ENCODE measurements around the gene WRAP53.

The WRAP53 gene

GRCh38 chr17:7732981-7733539 is 44.8 kb downstream of the WRAP53 start:
- no peaks in the 10 kb centered on the region for H3K36me3 ChIP-seq (ENCODE audit: insufficient read depth, low read depth, low read length)
- no peak overlapping the region for H3K4me3 ChIP-seq (ENCODE audit: low read length)
- no peak overlapping the region for H3K27ac ChIP-seq (ENCODE audit: low read length)
- peaks cover 14% of the 10 kb centered on the region; the same call in 1 of the 2 replicates for H3K27me3 ChIP-seq (ENCODE audit: insufficient read depth, low read length)
- H3K9ac ChIP-seq (ENCODE audit: low read depth, low read length) = no peak overlapping the region
- H3K4me1 ChIP-seq (ENCODE audit: insufficient read depth, low read length) = no peaks in the 10 kb centered on the region
- H3K9me3 ChIP-seq (ENCODE audit: insufficient read depth, low read depth, low read length) = no peaks in the 10 kb centered on the region

- no peak overlapping the region for H3K4me3 ChIP-seq (ENCODE audit: low read length)
- no peaks in the 10 kb centered on the region for H3K36me3 ChIP-seq (ENCODE audit: insufficient read depth, low read depth, low read length)
- H3K9ac ChIP-seq (ENCODE audit: low read depth, low read length) = no peak overlapping the region
- no peak overlapping the region for H3K27ac ChIP-seq (ENCODE audit: low read length)
- H3K4me1 ChIP-seq (ENCODE audit: insufficient read depth, low read length) = no peaks in the 10 kb centered on the region
- H3K27me3 ChIP-seq (ENCODE audit: insufficient read depth, low read length) = peaks cover 30% of the 10 kb centered on the region; the same call in 1 of the 2 replicates
- no peaks in the 10 kb centered on the region for H3K9me3 ChIP-seq (ENCODE audit: insufficient read depth, low read depth, low read length)
These were observed 49.3 kb downstream of the WRAP53 start for GRCh38 chr17:7737601-7738000.

GRCh38 chr17:7739746-7740145 is 51.5 kb downstream of the WRAP53 start:
- Histone ChIP-seq H3K27me3 (ENCODE audit: insufficient read depth, low read length) (peaks cover 30% of the 10 kb centered on the region; the same call in 1 of the 2 replicates), H3K4me1 (ENCODE audit: insufficient read depth, low read length) (no peaks in the 10 kb centered on the region), H3K27ac (ENCODE audit: low read length) (no peak overlapping the region), H3K9ac (ENCODE audit: low read depth, low read length) (no peak overlapping the region), H3K9me3 (ENCODE audit: insufficient read depth, low read depth, low read length) (no peaks in the 10 kb centered on the region), H3K36me3 (ENCODE audit: insufficient read depth, low read depth, low read length) (no peaks in the 10 kb centered on the region), H3K4me3 (ENCODE audit: low read length) (no peak overlapping the region)

- Histone ChIP-seq H3K4me3 (ENCODE audit: low read length) (no peak overlapping the region), H3K9me3 (ENCODE audit: insufficient read depth, low read depth, low read length) (no peaks in the 10 kb centered on the region), H3K9ac (ENCODE audit: low read depth, low read length) (no peak overlapping the region), H3K36me3 (ENCODE audit: insufficient read depth, low read depth, low read length) (no peaks in the 10 kb centered on the region), H3K27me3 (ENCODE audit: insufficient read depth, low read length) (peaks cover 30% of the 10 kb centered on the region; the same call in 1 of the 2 replicates), H3K27ac (ENCODE audit: low read length) (no peak overlapping the region), H3K4me1 (ENCODE audit: insufficient read depth, low read length) (no peaks in the 10 kb centered on the region)
These were observed 52.3 kb downstream of the WRAP53 start for GRCh38 chr17:7740481-7741001.

- H3K27ac ChIP-seq (ENCODE audit: low read length) = no peak overlapping the region
- no peaks in the 10 kb centered on the region for H3K4me1 ChIP-seq (ENCODE audit: insufficient read depth, low read length)
- H3K9me3 ChIP-seq (ENCODE audit: insufficient read depth, low read depth, low read length) = no peaks in the 10 kb centered on the region
- peaks cover 19% of the 10 kb centered on the region; the same call in 1 of the 2 replicates for H3K27me3 ChIP-seq (ENCODE audit: insufficient read depth, low read length)
- H3K9ac ChIP-seq (ENCODE audit: low read depth, low read length) = no peak overlapping the region
- H3K36me3 ChIP-seq (ENCODE audit: insufficient read depth, low read depth, low read length) = no peaks in the 10 kb centered on the region
- H3K4me3 ChIP-seq (ENCODE audit: low read length) = no peak overlapping the region
These were observed 54.5 kb downstream of the WRAP53 start for GRCh38 chr17:7742729-7743128.

GRCh38 chr17:7744416-7744815 is 56.1 kb downstream of the WRAP53 start:
- Histone ChIP-seq H3K4me1 (ENCODE audit: insufficient read depth, low read length) (no peaks in the 10 kb centered on the region), H3K9ac (ENCODE audit: low read depth, low read length) (no peak overlapping the region), H3K9me3 (ENCODE audit: insufficient read depth, low read depth, low read length) (no peaks in the 10 kb centered on the region), H3K27me3 (ENCODE audit: insufficient read depth, low read length) (peaks cover 11% of the 10 kb centered on the region; the same call in 1 of the 2 replicates), H3K27ac (ENCODE audit: low read length) (no peak overlapping the region), H3K36me3 (ENCODE audit: insufficient read depth, low read depth, low read length) (no peaks in the 10 kb centered on the region), H3K4me3 (ENCODE audit: low read length) (no peak overlapping the region)

- H3K27me3 ChIP-seq (ENCODE audit: insufficient read depth, low read length) = no peaks in the 10 kb centered on the region
- no peak overlapping the region for H3K4me3 ChIP-seq (ENCODE audit: low read length)
- H3K27ac ChIP-seq (ENCODE audit: low read length) = no peak overlapping the region
- H3K9me3 ChIP-seq (ENCODE audit: insufficient read depth, low read depth, low read length) = no peaks in the 10 kb centered on the region
- H3K4me1 ChIP-seq (ENCODE audit: insufficient read depth, low read length) = no peaks in the 10 kb centered on the region
- H3K36me3 ChIP-seq (ENCODE audit: insufficient read depth, low read depth, low read length) = no peaks in the 10 kb centered on the region
- H3K9ac ChIP-seq (ENCODE audit: low read depth, low read length) = no peak overlapping the region
These were observed 57.6 kb downstream of the WRAP53 start for GRCh38 chr17:7745748-7746470.

GRCh38 chr17:7747635-7748071 is 59.4 kb downstream of the WRAP53 start:
- Histone ChIP-seq H3K4me3 (ENCODE audit: low read length) (no peak overlapping the region), H3K9me3 (ENCODE audit: insufficient read depth, low read depth, low read length) (no peaks in the 10 kb centered on the region), H3K36me3 (ENCODE audit: insufficient read depth, low read depth, low read length) (no peaks in the 10 kb centered on the region), H3K27ac (ENCODE audit: low read length) (no peak overlapping the region), H3K4me1 (ENCODE audit: insufficient read depth, low read length) (no peaks in the 10 kb centered on the region), H3K27me3 (ENCODE audit: insufficient read depth, low read length) (no peaks in the 10 kb centered on the region), H3K9ac (ENCODE audit: low read depth, low read length) (no peak overlapping the region)

- no peak overlapping the region for H3K27ac ChIP-seq (ENCODE audit: low read length)
- no peaks in the 10 kb centered on the region for H3K36me3 ChIP-seq (ENCODE audit: insufficient read depth, low read depth, low read length)
- H3K4me3 ChIP-seq (ENCODE audit: low read length) = no peak overlapping the region
- H3K4me1 ChIP-seq (ENCODE audit: insufficient read depth, low read length) = no peaks in the 10 kb centered on the region
- no peak overlapping the region for H3K9ac ChIP-seq (ENCODE audit: low read depth, low read length)
- H3K9me3 ChIP-seq (ENCODE audit: insufficient read depth, low read depth, low read length) = no peaks in the 10 kb centered on the region
- no peaks in the 10 kb centered on the region for H3K27me3 ChIP-seq (ENCODE audit: insufficient read depth, low read length)
These were observed 59.9 kb downstream of the WRAP53 start for GRCh38 chr17:7748076-7748775.

- Histone ChIP-seq H3K4me1 (ENCODE audit: insufficient read depth, low read length) (peaks cover 3% of the 10 kb centered on the region; the same call in 1 of the 2 replicates), H3K27ac (ENCODE audit: low read length) (no peak overlapping the region), H3K4me3 (ENCODE audit: low read length) (no peak overlapping the region), H3K9me3 (ENCODE audit: insufficient read depth, low read depth, low read length) (no peaks in the 10 kb centered on the region), H3K36me3 (ENCODE audit: insufficient read depth, low read depth, low read length) (no peaks in the 10 kb centered on the region), H3K9ac (ENCODE audit: low read depth, low read length) (no peak overlapping the region), H3K27me3 (ENCODE audit: insufficient read depth, low read length) (no peaks in the 10 kb centered on the region)
These were observed 62.1 kb downstream of the WRAP53 start for GRCh38 chr17:7750321-7750821.
